ENCODE data around the gene ATXN2.

Gene ATXN2

DNA sequence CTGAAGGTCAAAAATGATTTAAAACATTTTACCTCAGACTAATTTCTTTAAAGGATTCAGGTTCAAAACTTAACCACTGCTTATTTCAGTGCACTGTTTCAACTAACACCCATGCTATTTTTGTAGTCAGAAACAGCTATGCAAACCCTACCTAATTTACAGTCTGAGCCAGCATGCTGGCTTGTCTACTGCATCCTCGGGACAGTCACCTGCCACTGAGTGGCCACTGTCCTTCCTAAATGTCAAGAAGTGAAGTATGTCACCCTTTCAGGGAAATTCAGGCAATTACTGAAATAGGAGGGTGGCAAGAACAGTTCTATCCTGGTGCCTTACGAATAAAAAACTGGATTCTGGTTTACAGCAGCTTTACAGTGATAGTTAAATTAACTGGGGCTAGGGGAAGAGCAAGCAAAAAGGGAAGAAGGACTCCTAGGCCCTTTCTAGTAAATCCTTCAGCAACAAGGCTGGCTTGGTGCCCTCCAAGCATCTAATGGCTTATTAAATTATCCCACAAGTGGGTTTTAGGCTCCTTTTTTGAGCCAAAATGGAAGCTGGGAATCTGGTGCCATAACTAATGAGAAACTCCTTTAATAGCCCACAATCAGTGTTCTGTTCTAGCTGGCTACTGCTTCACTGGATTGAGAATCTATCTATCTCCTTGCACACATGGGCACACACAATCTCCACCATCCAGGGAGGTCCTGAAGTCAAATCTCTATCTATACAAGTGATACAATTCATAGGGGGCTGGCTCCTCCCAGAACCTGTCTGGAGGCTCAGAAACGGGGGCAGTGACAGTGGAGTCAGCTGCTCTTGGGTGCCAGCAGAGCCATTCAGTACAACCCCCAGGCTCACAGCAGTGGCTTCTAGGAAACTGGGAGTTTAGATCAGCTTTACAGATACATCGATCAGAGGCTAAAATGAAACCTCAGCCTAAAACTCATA, 150.0 kb downstream of the ATXN2 start:
- DNase-seq = no peak

DNA sequence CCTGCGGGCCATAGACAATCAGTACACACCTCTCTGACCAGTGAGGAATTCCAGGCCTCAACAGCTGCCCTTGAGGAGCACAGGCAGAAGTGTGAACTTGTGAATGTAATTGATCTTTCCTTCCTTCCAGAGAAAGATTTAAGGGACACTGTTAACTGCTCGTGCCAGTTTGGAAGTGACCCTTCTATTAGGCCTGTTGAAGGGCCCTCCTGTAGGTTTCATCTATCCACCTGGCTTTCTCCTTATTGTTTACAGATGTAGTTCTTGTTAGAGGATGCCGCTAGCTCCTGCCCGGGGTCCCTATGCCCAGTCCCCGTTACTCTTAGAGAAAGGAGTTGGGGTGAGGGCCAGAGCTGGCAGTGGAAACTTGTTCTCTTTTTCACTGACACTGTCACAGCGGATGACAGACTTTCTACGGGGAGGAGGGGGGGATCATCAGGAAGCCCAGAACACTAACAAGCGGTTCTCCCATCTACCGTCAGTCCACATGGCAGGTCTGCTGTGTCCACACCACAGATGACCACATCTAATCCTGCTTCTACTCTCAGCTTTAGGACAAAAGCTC, 150.8 kb downstream of the ATXN2 start:
- DNase-seq = no peak

- no peak for DNase-seq
Measured at GRCh38 chr12:111447571-111448265, 151.4 kb downstream of the ATXN2 start.

- DNase-seq = no peak
Measured at GRCh38 chr12:111446631-111447570, 152.2 kb downstream of the ATXN2 start.

DNA sequence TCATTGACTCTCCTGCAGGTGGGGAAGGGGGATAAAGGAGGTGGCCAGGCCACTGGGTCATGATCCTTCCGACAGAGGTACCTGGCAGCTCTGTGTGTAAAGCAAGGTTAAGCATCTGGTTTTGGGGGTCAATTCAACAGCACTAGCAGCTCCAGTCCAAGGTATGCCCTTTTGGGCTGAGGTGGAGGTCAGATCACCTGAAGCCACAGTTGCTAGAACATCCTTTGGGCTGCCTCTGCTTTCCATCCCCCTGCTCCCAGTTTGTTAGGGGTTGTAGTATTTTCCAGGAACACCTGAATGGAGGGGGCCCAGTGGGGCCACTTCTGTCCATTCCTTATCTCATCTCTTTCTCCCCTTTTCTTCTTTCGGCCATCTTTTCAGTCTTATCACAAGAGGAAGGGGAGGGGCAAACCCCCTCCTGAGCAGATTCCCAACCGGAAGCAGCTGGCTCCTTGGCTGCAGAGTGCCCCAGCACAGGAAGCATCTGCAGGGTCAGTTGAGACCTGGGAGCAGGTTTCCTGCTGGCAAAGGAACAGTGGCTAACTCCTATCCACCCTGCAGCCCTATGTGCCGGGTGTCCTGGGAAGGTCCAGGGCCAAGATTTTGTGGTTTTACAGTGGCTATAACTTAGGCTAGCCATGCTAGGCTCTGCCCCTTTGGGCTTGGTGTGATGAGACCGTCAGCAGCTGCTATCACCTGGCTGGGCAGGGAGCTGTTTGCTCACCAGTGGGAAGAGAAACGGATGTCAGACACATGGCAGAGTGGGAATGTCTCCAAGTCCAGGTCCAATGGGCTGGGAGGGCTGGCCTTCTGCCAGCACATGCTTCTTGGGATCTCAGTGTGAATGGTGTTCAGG, 153.2 kb downstream of the ATXN2 start:
- no peak for DNase-seq

DNA sequence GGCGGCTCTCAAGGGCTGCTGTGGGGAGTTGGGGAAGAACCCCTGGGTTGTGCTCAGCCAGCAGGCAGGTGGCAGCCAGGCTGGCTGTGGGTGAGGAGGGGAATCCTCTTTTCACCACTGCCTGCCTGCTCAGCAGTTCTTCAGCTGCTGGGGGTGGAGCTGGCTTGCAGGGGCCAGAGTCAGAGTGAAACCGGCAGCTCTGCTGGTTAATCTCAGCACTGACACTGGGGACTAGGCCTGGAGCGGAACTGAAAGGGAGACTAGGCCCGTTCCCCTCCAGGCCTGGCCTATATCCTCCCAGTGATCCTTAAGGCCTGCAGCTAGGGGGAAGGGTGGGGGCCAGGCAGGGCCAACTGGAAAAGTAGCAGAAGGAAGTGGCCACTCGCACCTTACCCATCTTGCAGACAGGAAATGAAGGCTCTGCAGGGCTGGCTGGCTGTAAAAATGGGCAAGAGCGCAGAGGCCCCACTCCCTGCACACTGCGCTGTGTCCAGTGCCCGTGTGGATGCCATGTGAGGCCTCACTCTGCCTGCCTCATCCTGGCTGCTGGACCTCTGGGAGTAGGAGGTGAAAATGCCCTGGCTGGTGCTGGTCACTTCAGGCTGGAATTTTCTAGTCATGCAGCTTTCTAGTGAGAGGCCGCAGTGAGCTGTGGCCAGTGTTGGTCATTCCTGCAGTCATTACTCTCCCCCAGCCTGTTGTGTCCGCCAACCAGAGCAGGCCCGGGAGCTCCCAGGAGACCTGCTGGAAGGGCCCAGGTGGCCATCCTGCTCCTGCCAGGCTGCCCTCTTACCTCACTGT, 154.0 kb downstream of the ATXN2 start:
- DNase-seq = no peak

DNA sequence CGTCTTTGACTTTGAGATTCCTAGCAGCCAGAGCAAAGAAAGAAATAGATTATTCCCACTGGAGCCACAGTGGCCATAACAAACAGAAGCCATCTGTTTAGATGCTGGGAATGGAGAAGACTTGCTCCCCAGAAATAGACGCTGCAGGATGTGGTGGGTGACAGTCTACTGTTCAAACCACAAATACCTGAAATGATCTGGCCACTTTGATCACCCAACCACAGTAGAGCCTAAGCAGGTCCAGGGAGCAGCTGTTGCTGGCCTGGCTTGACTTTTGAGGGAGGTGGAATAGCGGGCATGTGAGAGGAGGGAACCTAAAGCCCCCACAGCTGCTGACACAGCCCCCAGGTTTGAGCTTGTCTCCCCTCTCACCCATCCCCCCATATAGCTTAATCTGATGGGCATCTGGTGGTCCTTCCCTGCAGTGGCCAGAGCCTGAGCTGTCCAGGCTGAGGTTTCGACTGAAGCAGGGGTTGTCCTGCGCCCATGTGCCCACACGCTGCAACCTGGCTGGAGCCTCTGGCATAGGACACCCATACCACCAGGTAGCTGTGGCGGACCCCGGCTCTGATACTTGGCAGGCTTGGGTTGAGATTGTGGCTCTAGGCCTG, 154.7 kb downstream of the ATXN2 start:
- DNase-seq = no peak

GRCh38 chr12:111443586-111443985, 155.5 kb downstream of the ATXN2 start:
- no peak for DNase-seq

GRCh38 chr12:111443086-111443485, 156.0 kb downstream of the ATXN2 start:
- no peak for DNase-seq

- no peak for DNase-seq
Measured at GRCh38 chr12:111442301-111443045, 156.6 kb downstream of the ATXN2 start.

- no peak for DNase-seq
Measured at GRCh38 chr12:111441107-111441928, 157.8 kb downstream of the ATXN2 start.

- DNase-seq = no peak
Measured at GRCh38 chr12:111440631-111441030, 158.5 kb downstream of the ATXN2 start.

DNA sequence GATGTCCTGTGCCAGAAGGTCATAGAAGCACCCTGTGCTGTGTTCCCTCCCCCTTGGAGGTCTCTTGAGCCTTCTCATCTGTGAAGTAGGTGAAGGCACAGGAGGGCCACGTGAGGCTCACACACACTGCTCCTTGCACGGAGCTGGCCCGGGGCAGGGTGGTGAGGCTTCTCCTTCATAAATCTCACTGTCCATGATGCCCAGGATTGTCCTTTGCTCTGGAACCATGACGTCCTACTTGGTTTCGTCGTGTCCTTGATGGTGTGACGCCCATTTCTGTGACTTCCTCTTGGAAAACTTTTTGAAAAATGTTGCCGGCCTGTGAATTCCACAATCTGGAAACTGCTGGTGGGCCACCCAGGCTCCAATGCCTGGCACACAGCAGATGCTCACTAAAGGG, 159.0 kb downstream of the ATXN2 start:
- DNase-seq = no peak

- no peak for DNase-seq
Measured at GRCh38 chr12:111439657-111440151, 159.4 kb downstream of the ATXN2 start.

- DNase-seq = no peak
Measured at GRCh38 chr12:111438481-111438880, 160.6 kb downstream of the ATXN2 start.

DNA sequence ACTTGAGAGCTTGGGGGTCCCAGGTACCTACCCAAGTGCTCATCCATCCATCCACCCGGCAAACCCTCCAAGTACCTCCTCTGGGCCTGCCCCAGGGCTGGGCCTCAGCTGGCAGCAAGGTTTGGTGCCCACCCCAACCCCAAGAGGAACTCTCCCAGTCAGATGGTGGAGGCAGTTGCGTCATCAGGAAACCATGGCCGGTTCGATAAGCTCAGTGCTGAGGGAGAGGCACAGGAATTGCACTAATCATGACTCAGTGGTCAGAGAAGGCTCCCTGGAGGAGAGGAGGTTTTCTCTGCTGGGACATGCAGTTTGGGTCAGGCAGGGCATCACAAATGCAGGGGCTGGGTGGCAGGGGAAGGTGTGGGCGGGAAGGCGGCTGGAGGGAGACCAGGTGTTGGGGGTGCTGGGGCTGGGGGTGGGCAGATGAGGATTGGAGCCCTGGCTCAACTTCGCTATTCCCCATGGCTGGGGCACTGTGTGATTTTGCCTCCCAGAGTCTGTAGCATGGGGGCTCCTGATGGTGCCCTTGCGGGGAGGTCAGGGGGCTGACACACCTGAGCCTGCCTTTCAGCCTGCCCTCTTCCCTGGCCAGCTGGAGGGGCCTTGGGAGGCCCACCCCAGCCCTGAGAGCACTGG, 161.2 kb downstream of the ATXN2 start:
- DNase-seq = no peak

GRCh38 chr12:111436811-111437210, 162.3 kb downstream of the ATXN2 start:
- DNase-seq = no peak

DNA sequence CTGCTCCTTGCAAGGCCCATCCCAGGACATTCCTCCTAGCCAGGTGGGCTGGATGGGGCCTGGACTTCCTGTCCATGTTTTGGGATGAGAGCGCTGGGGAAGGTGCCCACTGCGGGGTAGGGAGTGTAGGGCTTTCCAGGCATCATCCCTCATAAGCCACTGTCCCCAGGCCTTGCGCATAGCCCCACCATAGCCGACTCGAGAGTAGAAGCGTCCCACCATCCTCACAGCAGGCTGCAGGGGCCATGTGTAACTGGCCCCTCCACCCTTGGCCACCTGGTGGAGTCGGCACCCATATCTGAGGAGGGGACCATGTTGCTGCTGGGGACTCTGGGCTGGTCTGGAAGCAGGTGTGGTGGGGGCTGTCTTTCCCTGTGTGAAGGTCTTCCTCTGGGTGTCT, 162.8 kb downstream of the ATXN2 start:
- DNase-seq = no peak

Measured in NCI-H1048 (cell line).